GM18507 (cell line): ENCODE results near the gene CPE.
A peak's percentile ranks its signal among the peaks of the same experiment; 100 is the strongest.
"Not testable (repeated sequence)": the region's sequence is repeated elsewhere in the genome, so short reads cannot be mapped to it uniquely, and the experiment has no call there.

ENCODE experiments used
- DNase-seq: peaks from one replicate; pipeline ENCODE4 v3.0.0; 2011; ENCODE audit warnings: low read depth; ENCODE audit not compliant: insufficient read length; ENCODE audit errors: extremely low spot score
- FAIRE-seq: peaks from 2 replicates; lab custom pipeline; 2011; peaks lifted over from hg19 to GRCh38; lab: Jason Lieb, UNC

Gene CPE

GRCh38 chr4:165453140-165453539 lies 74.3 kb downstream of the CPE start:
- not testable (repeated sequence) for FAIRE-seq, DNase-seq

GRCh38 chr4:165454426-165454825 lies 75.6 kb downstream of the CPE start:
- DNase-seq (no peak), FAIRE-seq (no peak)

GRCh38 chr4:165457793-165458192 lies 79.0 kb downstream of the CPE start:
- FAIRE-seq (no peak), DNase-seq (no peak)

DNA sequence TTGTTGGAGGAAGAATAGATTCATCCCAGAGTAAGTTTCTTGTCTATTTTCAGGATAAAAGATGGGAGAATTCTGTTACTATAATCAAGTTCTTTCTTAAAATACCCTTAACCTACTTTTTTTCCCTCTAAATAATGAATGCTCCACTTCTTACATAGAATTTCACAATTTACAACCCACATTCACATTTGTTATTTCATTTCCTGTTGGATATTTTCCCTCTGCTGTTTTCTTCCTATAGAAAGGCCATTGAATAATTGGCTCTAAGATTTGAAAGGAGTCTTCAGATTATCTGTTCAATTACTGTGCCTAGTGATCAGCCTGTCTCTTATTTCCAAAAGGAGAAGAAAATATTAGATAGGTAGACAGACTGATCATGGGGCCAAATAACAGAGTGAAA lies 79.7 kb downstream of the CPE start:
- FAIRE-seq, result no peak

DNA sequence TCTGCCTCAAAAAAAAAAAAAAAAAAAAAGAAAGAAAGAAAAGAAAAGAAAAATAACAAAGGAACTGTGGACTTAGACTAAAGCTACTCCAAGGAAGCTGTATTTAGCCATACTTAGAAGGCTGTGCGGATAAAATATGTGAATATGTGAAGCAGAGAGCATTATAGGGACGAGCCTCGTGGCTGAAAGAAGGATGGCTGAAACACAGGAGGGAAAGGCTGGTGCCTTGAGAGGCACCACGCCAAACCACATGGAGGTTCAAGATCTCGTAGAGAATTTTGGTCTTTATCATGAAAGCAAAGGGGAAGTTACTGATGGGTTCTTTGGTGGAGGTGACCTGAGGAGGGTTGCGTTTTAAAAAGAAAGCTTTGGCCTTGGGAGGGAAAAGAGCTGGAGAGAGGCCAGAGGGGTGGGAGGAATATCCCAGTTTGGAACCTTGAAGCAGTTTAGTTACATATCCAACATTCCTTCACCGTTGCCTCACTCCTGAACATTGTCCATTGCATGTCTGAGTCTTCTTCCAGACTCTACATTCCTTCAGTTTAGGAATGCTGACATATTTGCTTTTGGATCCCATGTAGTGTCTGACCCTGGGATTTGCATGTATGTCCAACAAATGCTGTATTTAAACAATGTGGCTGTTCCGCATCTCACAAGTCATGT lies 82.5 kb downstream of the CPE start:
- DNase-seq, result no peak
- FAIRE-seq, result no peak

More for the DNA sequence above, 79.7 kb downstream of the CPE start:
- DNase-seq, result no peak

GRCh38 chr4:165462009-165462408 lies 83.2 kb downstream of the CPE start:
- no peak for FAIRE-seq

GRCh38 chr4:165464376-165464775 lies 85.6 kb downstream of the CPE start:
- DNase-seq (no peak), FAIRE-seq (no peak)

More at GRCh38 chr4:165462009-165462408, 83.2 kb downstream of the CPE start:
- DNase-seq, result no peak

DNA sequence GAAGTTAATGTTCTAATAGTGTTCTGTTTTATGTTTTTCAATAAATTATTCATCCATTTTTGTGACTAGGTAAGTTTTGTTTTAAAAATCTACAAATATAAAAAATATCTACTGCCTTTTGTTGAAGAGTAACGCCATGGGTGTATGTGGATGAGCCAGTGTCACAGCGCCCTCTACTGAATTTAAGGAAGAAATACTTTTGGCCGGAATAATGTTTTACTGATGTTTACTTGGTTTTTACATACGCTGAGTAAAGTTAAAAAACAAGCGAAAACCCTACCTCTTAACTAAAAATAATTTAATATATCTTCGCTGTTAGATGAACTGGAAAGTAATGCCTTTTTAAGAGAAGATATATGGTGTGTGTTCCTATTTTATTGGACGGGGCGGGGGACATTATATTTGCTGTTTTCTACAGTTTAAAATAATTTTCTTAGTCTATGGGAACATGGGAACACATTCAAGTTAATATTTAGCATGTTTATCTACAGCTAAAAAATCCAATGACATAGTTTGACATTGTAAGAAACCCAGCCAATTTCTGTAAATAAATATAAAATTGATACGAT lies 86.1 kb downstream of the CPE start:
- FAIRE-seq (peak; percentile 68), DNase-seq (peak; percentile 3)

GRCh38 chr4:165470009-165470408 lies 91.2 kb downstream of the CPE start:
- DNase-seq, result no peak
- no peak for FAIRE-seq

DNA sequence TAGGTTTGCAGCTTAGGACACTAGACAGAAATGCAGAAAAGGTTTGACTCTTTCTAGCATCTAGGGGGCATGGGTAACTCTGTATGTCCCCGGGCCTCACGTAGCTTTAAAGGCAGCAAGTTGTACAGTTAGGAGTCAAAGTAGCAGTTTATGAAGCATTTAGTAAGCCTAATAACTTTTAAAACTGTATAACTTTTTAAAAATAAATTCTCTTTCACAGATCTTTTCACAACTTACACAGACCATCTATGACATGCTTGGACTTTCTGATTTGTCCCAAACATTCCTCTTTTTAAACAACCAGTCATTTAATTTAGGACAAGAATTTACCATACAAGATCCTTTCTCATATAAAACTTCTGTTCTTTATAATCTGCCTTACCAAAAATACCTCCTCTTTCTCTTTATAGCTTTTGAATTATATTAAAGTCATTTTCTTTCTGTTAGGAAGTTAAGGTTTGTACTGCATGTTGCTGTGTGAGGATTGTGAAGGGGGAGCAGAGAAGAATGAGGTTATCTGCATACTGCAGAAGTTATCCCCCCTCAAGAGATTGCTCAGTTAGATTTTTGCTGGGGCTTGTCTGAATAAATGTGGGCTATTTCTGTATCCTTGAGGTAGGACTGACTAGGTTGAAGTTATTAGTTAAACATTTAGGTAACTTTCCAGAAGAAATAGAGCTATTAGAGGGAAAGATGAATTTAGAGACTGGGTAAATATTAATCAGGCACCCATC lies 94.3 kb downstream of the CPE start:
- FAIRE-seq (no peak), DNase-seq (no peak)

DNA sequence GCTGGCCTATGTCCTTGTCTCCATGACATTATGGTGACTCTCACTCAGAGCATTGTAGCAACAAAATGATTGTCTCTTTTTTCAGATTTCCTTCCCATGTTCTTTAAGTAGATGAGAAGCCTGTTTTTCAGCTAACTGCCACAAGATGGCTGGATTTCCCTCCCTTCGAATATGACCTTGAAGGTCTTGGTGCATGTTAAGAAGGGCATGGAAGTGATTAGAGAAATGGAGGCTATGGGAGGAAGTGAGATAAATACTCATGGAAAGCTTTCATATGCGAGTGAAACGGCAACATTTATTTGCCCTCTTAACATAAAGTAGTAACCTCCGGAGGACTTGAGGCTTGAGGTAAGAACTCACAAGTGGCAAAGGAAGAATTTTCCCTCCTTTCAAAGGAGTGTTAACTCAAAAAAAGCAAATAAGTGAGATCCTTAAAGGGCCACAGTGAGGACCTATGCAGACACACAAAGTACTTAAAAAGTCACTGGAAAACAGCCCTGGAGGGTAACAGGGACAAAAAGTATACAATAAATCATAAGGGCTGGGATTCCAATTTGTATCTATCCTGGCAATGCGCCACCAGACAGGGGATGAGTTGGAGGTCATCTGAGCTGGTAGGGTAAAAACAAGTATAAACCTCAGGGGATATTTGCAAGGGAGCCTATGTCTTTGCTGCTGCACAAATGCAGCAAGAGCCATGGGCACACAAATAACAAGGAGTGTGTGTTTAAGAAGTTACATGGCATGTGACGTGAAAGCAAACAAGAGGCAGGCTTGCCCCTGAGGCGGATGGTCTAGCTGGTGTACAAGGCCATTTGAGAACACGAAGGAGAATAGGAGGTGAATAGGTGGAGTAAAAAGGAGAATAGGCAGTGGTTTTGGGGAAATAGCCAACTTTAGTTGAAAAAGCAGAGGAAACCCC lies 96.2 kb downstream of the CPE start:
- no peak for FAIRE-seq
- DNase-seq, result no peak

- FAIRE-seq, result no peak
Measured at GRCh38 chr4:165475706-165476070, 96.9 kb downstream of the CPE start.

GRCh38 chr4:165476214-165477098 lies 97.6 kb downstream of the CPE start:
- FAIRE-seq, result no peak
- no peak for DNase-seq

More at GRCh38 chr4:165475706-165476070, 96.9 kb downstream of the CPE start:
- no peak for DNase-seq

DNA sequence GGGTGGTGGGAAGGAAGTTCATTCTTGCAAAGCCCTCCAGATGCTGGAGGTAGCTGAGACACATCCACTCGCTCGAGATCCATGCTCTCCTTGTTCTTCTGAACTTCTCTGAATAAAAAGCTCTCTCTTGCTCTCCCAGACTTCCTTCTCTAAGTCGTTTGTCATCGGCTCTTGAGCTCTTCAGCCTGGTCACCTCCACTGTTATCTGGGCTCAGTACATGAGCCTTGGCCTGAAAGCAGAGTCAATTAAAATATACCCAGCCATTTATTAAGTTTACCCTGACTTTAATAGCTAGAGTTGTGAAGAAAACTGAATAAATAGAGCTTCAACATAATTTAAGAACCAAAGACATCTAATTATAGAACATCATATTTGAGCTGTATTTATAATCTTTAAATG lies 99.0 kb downstream of the CPE start:
- DNase-seq (no peak), FAIRE-seq (no peak)

DNA sequence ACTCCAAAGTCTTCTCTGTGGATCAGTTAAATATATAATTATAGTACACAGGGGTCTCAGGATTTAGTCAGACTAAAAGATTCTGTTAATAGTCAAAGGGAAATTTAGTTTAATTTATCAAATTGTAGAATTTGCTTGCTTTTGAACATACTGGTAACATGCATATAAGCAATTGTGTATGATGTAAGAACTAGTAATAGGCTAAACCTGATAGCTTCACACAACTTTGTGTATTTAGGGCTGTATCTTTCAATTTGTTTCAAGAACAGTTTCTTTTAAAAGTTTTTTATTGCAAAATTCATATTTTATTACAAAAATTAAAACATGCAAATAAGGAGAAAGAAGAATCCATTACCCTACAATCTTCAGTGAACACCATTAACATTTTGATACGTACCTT lies 99.5 kb downstream of the CPE start:
- FAIRE-seq (no peak), DNase-seq (no peak)

DNA sequence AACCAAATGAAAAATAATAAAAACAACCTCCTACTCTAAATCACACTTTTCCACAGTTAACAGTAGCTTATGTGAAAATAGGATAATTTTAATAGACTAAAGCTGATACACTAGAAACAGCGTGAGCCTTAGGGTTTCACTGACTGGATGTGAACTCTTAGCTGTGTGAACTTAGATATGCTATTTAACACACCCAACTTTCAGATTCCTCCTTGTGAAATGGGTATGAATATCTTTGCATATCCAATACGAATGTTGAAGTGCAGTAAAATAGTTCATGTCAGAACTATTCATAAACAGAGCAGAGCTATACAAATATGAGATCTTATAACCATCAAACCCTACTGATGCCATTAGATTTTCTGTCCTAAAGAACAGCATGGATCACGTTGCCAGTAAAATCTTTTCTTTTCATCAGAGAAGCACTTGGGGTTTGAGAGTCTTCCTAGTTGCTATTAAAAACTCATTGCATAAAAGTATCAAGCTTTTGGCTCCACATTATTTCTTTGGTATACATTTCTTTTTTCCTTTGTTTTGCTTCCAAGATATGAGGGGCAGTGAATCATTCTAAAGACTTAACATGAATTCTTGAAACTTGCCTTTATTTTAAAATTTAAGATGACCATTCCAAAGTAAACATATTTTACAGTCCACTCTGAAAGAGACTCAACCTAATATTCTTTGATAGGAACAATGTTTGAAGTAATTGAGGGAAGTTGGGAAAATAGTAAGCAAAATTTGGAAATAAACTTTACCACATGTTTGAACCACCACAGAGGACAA lies 102.4 kb downstream of the CPE start:
- DNase-seq (no peak), FAIRE-seq (no peak)

- FAIRE-seq (no peak), DNase-seq (no peak)
Measured at GRCh38 chr4:165489786-165490185, 111.0 kb downstream of the CPE start.

- FAIRE-seq, DNase-seq: not testable (repeated sequence)
Measured at GRCh38 chr4:165492583-165492982, 113.8 kb downstream of the CPE start.
